NCI-H524 treated with DMSO at 0.1 percent for 48 hours (cell line): Measurements from ENCODE around the gene EXOC6B.

ENCODE experiments used
- DNase-seq: peaks from one replicate; lab custom pipeline; 2025; lab: John Stamatoyannopoulos, UW

EXOC6B gene

DNA sequence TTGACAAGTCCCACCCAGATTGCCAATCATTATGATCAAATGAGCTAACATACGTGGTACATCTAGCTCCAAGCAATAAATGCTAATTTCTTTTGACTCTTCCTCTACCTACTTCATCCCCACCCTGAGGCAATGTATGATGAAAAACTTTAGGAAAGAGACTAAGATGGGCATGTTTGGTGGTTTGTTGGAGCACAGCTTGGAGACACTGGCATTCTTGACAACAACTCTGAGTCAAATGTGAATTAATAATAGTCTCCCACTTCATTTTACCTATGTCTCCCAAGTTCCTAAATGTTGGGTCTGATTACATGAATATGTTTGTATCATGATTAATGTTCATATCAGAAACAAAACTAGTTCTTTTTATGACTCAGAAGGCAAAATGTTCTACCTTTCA lies 36.6 kb downstream of the EXOC6B start:
- DNase-seq: no peak

DNA sequence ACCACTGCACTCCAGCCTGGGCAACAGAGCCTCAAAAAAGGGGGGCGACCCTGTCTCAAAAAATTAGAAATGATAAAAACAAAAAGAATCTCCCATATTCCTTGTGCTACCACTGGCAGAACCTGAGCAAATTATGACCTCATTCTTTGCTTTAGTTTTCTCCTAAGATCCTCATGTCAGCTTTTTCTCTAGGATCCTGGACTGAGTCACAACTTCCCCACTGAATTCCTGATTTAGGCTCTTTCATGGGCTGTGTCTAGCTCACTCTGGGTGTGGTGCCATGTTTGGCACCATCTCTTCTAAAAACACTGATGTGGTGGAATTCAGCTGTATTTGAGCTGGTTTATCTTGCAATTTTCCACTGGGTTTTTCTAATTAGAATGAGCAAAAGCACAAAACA lies 37.1 kb downstream of the EXOC6B start:
- no peak for DNase-seq

DNA sequence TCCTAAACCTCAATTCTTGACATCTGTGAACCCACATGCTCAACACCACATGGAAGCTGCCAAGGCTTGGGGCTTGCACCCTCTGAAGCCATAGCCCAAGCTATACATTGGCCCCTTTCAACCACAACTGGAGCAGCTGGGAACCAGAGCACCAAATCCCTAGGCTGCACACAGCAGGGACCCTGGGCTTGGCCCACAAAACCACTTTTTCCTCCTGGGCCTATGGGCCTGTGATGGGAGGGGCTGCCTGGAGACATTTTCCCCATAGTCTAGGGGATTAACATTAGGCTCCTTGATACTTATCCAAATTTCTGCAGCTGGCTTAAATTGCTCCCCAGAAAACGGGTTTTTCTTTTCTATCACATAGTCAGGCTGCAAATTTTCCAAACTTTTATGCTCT lies 40.3 kb downstream of the EXOC6B start:
- no peak for DNase-seq

DNA sequence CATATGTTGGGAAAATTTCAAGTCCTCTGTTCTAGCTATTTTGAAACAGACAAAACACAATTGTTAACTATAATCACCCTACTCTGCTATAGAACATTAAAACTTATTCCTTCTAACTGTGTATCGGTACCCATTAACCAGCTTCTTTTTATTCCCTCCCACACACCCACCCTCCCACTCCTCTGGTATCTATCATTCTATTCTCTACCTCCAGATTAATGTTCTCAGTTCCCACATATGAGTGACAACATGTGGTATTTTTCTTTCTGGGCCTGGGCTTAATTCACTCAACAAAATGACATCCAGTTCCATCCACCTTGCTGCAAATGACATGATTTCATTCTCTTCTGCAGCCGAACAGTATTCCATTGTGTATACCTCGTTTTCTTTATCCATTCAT lies 43.3 kb downstream of the EXOC6B start:
- DNase-seq: no peak

DNA sequence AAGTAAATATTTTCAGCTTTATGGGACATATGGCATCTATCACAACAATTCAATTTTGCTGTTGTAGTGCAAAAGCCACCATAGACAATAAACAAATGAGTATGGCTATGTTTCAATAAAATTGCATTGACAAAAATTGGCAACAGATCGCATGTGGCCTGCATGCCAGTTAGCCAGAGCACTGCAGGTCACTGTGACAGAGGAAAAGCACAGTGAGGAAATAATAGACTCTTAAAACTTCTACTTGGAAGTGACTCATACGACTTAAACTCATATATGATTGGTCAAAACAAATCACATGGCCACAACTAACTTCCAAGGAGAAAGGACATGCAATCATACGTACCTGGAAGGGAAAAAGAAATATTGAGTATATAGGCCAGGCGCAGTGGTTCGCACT lies 44.4 kb downstream of the EXOC6B start:
- no peak for DNase-seq

DNA sequence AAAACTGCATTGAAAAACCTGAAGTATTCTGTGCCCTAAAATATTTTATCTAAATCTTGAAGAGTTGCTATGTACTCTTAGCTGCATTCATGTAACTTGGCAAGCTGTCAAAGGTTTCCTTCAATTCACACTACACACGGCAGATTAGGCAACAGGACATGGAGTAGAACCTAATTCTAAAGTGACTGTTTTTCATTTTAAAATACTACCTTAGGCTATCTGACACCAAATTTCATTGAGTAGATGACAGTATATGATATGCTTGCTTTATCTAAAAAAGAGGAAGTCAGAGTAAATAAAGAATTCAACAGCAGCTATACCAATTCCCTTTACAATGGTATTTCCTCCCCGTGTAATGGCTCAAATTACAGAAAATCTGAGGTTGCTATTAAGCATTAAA lies 45.4 kb downstream of the EXOC6B start:
- no peak for DNase-seq

DNA sequence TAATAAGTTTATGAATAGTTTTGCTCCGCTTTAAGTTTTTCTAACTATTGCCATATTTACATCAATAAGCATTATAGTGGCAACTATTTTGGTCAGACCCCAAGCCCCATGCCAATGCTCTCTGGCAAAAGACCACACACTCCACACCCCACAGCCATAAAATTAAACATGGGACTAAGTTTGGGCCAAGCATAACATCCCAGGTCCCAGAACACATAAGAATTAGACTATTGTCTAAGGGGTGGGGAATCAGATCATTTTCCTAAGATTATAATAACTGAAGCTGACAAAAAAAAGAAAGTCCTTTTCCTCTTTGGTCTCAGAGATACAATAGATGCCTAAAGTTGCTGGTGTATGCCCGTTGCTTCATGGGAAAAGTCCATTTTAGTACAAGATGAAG lies 46.3 kb downstream of the EXOC6B start:
- no peak for DNase-seq

DNA sequence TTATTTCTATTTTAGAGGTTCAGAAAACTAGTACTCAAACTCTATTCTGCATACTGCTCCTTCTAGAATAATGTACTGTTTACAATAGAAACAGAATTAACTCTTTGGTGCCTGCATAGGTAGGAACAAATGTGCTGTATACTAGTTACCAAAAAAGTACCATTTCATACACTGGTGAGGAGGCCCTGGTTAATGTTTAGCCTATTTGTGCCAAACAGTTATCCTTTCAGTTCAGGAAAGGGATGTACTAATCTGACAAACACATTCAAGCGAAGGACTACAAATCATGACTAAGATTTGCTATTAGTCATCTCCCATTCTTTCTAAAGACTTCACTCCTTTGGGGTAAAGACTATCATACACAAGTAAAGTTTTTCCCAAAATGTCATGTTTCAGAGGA lies 47.4 kb downstream of the EXOC6B start:
- DNase-seq: no peak

DNA sequence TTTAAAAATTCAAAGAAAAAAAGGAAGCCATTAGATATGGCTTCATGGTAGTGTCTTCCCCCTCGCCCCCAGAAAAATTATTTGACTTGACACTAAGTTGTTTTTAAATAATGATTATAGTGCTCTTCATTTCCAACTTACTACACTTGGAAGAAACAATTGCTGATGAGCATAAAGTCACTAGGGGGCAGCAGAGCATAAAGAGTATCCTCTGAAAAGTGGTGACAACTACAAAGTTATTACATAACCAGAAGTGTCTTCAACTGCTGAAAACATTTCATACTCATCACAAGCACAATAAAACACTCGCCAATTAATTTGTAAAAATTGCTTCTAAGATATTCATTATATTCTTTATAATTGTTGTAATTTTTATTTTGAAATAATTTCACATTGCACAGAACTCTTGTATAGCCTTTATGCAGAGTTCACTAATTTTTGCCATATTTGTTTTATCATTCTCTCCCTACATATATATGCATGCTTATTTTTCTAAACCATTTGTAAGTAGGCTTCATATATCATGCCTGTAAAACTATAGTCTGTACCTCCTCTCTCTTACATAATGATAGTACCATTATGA lies 54.9 kb downstream of the EXOC6B start:
- peak; percentile 4 for DNase-seq

DNA sequence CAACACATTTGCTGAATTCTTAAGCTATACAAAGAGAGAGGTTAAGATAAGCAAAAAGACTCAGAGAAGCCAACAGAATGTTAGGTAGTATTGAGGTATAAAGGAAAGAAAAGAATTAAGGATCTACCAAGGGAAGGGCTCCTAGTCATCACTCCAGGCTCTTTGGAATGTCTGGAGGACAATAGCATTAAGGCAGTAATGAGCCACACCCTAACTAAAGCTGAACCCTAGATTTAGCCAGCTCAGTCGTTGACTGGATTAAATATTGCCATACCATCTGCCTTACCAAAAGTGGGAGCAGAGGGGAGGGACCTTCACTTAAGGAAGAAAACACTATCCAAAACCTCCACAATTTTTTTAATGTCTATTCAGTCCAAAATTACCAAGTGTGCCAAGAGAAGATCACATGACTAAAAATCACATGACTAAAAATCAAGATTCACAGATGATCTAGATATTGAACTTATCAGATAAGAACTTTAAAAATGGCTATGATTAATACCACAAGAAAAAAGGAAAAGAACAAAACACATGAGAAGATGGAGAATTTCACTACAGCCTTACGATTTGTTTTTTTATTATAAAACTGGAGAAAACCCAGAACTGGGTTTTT lies 59.7 kb downstream of the EXOC6B start:
- DNase-seq: no peak

DNA sequence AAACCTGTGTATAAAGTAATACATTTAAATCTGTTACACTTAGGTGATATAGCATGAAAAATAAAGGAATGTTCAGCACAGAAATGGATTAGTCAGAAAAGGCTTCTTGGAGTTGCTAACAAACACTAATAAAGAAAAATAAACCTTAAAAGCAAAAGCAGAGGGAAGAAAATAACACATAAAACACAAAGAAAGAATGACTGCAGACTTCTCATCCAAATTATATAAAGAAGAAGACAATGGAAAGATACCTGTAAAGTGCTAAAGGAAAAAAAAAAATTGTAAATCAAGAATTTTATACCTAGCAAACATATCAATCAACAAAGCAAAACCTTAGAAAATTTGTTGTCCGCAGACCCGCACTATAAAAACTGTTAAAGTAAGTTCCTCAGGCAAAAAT lies 63.6 kb downstream of the EXOC6B start:
- DNase-seq: no peak

DNA sequence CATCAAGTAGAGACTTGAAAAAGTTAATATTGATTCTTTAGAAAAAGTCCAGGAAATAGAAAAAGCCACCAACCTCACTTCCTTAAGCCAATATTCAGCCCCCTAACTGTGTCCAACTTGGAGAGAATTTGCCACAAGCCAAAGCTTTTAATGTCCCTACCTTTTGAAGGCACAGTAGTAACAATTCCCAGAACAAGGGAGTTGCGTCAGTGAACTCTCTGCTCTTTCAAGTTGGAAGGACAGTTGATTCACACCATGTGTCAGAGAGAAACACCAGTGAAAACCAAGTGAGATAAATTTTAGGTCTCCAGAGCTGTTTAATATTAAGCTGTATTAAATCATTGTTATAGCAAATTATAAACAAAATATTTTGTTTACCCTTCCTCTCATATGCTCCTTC lies 66.1 kb downstream of the EXOC6B start:
- DNase-seq: no peak

DNA sequence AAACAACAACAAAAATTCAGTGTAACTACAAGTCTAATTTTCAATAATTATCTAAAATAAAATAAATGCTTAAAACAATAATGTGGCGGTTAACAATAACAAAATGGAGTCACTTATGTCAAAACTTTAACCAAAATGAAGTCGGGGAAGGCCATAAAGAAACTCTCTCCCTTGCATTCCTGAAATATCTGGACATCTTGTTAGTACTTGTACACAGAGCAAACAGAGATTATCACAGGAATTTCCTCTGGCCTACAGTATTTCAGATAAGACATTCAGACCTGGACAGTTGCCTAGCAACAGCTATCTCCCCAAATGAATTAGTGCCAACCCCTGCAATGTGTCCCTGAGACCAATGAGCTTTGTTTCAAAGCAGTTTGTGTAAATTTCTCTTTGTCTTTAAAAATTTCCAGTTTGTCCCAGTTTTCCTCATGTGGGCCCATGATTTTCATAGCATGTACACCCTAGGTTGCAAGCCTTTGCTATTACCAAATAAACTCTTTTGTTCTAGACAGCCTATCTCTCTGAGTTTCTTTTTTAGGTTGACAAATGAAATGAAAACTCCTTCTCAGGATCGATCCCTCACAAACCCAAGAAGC lies 68.6 kb downstream of the EXOC6B start:
- no peak for DNase-seq

DNA sequence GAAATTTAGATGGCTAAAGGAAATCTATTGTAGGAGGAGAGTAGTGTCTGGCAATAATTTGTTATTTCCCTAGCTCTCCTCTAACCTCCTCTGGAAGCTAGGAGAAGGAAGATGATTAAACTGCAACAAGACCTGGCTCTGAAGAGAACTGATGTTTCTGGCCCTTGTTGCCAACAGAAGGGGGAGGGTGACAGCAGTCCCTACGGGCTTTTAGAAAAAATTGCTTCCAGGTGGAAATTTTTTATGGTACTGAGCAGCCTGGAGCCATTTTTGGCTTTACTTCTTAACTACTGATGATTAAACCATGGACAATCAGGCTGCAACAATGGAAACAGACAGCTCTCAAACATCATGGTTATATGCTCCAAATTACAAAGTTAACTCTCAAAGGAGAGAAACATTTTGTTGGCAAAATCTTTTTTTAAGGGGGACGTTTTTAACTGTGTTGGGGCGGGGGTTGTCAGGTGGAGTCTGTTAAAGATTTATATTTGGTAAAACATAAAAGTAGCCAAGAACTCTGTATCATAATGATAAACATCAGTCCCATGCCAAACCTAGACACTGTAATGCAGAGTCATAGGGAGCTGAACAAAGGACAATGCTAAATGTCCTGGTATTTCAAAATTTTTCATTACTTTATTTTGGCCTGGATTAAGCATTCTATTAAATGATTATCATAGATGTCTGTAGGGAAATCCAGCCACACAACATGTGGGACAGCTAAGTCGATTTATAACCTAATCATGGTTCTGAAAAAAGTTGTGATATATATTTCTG lies 70.0 kb downstream of the EXOC6B start:
- DNase-seq: no peak

DNA sequence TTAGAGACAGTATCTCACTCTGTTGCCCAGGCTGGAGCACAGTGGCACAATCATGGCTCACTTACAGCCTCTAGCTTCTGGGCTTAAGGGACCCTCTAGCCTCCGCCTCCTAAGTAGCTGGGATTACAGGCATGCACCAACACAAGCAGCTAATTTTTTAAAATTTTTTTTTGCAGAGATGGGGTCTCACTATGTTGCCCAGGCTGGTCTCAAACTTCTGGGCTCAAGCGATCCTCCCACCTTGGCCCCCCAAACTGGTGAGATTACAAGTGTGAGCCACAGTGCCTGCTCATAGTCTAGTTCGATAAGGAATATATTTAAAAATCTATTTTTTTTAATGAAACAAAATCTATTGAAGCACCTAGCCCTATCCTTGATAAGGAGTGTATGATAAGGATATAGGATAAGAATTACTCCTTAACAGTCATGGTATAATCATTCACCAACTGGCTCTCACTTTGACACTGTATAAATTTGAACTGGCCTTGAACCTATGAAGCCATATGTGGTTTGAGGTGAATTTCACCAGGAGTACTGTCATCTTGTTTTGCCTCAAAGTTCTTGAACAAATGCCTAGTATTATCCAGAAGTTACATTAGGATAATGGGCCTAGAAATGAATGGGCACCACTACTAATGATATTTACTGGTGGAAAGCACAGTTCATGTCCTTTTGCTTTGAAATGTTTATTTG lies 71.1 kb downstream of the EXOC6B start:
- no peak for DNase-seq

DNA sequence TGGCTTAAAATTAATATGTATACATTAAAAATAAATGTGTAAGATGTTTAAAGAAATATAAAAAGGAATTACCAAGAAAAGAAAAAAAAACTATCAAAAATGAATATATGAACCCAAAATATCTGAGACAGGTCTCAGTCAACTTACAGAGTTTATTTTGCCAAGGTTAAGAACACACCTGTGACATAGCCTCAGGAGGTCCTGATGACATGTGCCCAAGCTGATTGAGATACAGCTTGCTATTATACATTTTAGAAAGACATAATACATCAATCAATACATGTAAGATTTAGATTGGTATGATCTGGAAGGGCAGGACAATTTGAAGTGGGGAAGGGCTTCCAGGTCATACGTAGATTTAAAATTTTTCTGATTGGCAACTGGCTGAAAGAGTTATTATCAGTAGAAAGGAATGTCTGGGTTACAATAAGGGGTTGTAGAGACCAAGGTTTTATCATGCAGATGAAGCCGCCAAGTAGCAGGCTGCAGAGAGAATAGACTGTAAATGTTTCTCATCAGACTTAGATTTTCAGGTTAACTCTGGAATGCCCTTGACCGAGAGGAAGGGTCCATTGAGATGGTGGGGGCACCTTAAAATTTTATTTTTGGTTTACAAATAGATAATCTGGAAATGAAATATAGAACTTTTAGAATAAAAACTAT lies 74.7 kb downstream of the EXOC6B start:
- no peak for DNase-seq

DNA sequence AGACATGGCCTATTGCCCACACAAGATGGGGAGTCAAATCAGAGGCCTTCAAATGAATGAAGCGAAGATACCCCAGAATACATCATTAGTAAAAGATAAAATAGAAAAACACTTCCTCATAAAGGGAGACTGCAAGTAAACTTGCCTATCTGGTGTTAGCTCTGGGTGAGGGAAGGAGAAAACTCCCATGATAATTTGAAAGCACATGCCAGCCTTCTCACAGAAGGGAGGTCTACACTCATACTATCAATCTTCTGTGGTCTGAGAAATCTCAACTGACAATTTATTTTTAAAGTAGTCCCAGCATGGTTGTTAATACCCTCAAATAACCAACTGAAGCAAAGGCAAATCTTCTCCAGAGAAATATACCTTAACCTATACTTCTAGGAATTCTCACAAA lies 75.4 kb downstream of the EXOC6B start:
- no peak for DNase-seq

DNA sequence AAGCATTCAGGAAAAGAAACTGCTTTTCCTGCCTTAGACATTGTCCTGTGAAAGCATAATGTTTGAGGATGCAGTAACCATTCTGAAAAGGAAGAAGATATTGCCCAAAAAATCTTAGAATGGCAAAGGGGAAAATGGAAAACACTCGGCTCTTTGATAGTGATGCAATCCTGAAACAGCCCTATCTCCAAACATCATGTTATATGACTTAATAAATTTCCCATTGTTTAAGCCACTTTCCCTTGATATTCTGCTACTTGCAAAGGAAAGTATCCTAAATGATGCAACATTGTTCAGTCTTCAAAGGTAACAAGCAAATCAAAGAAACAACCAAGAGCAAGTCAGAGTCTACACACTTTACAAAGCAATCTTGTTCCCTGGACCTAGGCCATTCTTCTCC lies 78.5 kb downstream of the EXOC6B start:
- no peak for DNase-seq

DNA sequence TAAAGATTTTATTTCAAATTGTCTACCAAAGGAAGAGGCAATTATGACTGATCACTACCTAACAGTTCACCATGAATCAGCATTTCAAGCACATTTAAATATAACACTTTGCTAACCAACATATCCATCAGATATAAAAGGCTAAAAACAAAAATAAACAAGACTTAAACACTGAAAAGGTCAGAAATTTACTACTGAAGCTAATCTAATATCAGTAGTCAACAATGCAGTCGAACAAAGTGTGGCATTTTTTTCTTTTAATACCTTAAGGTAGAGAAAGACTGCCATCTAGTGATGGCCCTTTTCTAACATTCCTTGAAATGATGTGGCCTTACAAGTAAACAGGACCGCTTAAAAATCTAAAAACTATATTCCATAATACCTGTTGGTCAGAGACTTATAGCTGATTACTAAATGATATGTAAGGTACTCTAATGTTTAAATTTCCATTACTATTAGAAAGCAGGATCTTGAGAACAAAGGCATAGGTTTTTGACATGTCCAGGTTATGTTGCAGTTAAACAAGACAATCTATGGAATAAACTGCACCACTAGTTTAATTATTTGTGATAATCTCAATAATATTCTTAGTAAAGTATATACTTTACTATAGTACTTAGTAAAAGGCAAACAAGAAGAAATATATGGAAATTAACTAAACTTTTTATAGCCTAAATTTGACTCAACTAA lies 80.0 kb downstream of the EXOC6B start:
- no peak for DNase-seq

DNA sequence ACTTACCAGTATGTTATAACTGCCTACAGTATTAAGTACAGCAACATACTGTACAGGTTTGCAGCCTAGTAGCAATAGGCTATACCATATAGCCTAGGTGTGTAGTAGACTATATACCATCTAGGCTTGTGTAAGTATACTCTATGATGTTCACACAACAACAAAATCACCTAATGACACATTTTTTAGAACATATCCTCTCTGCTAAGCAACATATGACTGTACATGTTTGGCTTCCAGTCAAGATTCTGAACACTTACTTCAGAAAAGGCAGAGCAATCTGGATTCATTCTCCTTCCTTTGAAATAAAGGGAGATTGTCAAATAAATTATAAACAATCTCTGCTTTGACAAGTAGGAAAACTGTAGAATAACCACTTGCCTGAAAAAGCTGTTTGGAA lies 81.8 kb downstream of the EXOC6B start:
- no peak for DNase-seq

DNA sequence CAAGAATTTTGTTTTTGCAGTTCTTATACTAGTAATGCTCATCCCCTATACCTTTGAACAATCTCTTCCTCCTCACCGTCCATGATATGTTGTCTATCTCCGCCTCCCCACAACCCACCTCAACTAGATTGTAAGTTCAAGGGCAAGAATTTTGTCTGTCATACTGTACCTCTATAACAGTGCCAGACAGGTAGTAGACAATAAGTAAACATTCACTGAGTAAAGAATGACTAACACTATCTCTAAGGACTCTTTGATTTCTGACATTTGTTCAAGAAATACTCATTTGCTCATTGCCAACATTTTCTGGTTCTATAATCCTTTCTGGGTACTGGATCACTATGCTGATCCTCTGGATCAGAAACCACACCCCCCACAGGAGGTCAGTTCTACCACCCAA lies 82.4 kb downstream of the EXOC6B start:
- DNase-seq: no peak

DNA sequence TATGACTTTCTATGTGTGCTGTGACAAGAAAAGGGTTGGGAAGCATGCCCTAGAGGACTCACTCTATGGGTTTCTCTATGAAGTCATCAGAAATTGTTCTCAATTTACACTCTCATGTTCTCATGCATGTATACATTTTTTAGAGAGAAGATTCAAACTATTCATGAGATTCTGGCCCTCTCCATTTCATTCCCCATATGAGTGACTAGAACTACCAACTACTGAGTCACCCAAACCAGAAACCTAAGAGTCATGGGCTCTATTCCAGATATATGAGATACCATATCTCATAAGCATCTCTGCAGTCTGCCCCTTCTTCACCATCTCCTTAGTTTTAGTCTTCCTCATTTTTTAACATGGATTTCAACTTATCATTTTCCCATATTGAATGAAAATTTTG lies 87.7 kb downstream of the EXOC6B start:
- DNase-seq: no peak
